ENCODE measurements around the gene GNG7.

- TF ChIP-seq EZH2 (IDR thresholded peaks at IDR 0.05; ENCODE audit: borderline replicate concordance, low read depth, low read length, severe bottlenecking) (no peak), MAX (IDR thresholded peaks at IDR 0.05; ENCODE audit: insufficient read depth, insufficient read length) (no peak), POLR2AphosphoS5 (IDR thresholded peaks at IDR 0.05; ENCODE audit: insufficient read depth, low read depth, low read length) (no peak), JUN (IDR thresholded peaks at IDR 0.05; ENCODE audit: borderline replicate concordance, insufficient read depth, insufficient read length, low read depth) (no peak), POLR2A (IDR thresholded peaks at IDR 0.05; ENCODE audit: low read depth, low read length) (no peak), FOS (IDR thresholded peaks at IDR 0.05; ENCODE audit: borderline replicate concordance, insufficient read depth, low read length) (no peak), MYC (IDR thresholded peaks at IDR 0.05; ENCODE audit: low read depth, low read length) (no peak), GATA2 (IDR thresholded peaks at IDR 0.05; ENCODE audit: insufficient read depth, insufficient read length, low read depth, low read length) (no peak)
- TF ChIP-seq, protein P1, sequence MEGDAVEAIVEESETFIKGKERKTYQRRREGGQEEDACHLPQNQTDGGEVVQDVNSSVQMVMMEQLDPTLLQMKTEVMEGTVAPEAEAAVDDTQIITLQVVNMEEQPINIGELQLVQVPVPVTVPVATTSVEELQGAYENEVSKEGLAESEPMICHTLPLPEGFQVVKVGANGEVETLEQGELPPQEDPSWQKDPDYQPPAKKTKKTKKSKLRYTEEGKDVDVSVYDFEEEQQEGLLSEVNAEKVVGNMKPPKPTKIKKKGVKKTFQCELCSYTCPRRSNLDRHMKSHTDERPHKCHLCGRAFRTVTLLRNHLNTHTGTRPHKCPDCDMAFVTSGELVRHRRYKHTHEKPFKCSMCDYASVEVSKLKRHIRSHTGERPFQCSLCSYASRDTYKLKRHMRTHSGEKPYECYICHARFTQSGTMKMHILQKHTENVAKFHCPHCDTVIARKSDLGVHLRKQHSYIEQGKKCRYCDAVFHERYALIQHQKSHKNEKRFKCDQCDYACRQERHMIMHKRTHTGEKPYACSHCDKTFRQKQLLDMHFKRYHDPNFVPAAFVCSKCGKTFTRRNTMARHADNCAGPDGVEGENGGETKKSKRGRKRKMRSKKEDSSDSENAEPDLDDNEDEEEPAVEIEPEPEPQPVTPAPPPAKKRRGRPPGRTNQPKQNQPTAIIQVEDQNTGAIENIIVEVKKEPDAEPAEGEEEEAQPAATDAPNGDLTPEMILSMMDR (IDR thresholded peaks at IDR 0.05; ENCODE audit: extremely low read depth in 1 of 2, insufficient read depth in 1 of 2, low read depth in 1 of 2, low read length in 2 of 2) = no peak
These were observed 44.9 kb upstream of the GNG7 start for GRCh38 chr19:2747349-2747748.

All from endothelial cell of umbilical vein (primary cell).